Stomach (tissue), 19 donors: ENCODE results near the gene LHX5. TPM values are rescaled to one million over a fixed set of nuclear protein-coding genes. Genes with fewer than 3 reads are reported as not detected.

ENCODE experiments used
- DNase-seq, 2 donors: peaks; one replicate each; pipeline versions ENCODE4 v3.0.0 to v3.0.0-alpha.2; 2013 to 2019
- H3K27ac ChIP-seq, 5 donors: fragments of 200-600 bp in 4 of 5; sonication (generic) in 4 of 5; one replicate each; pipeline ENCODE4 v1.5.1; 2013 to 2019; ENCODE audit warnings: mild to moderate bottlenecking in 1 of 5, moderate library complexity in 1 of 5
- H3K27me3 ChIP-seq, 3 donors: fragments of 200-600 bp; sonication (generic); one replicate each; pipeline ENCODE4 v1.5.1; 2017 to 2019; ENCODE audit warnings: mixed run types in 1 of 3
- H3K36me3 ChIP-seq, 4 donors: fragments of 200-600 bp; sonication (generic); 1 replicate in 3 of 4; 2 replicates in 1 of 4; pipeline ENCODE4 v1.5.1; 2016 to 2019
- H3K4me1 ChIP-seq, 4 donors: fragments of 200-600 bp; sonication (generic); one replicate each; pipeline ENCODE4 v1.5.1; 2016 to 2019
- H3K4me3 ChIP-seq, 4 donors: fragments of 200-600 bp; sonication (generic) in 3 of 4; one replicate each; pipeline ENCODE4 v1.5.1; 2016 to 2019; ENCODE audit warnings: mild to moderate bottlenecking in 1 of 4
- H3K9me3 ChIP-seq, 4 donors: fragments of 200-600 bp; sonication (generic); one replicate each; pipeline ENCODE4 v1.5.1; 2016 to 2019
- CTCF ChIP-seq, 7 experiments: fragments of 450-650 bp in 4 of 7; fragments of 200-600 bp in 3 of 7; sonication (generic) in 3 of 7; IDR thresholded peaks; one replicate each; pipeline ENCODE4 v1.5.1; 2016 to 2019; ENCODE audit warnings: antibody characterized with exemption in 7 of 7, control low read depth in 2 of 7, mild to moderate bottlenecking in 1 of 7
- EP300 ChIP-seq: sonication (generic); formaldehyde crosslinking; IDR thresholded peaks from one replicate; pipeline ENCODE4 v1.6.1; 2017; ENCODE audit warnings: antibody characterized with exemption
- POLR2A ChIP-seq, 4 donors: fragments of 450-650 bp; IDR thresholded peaks; one replicate each; pipeline ENCODE4 v1.6.1; 2016; ENCODE audit warnings: antibody characterized with exemption in 4 of 4, control low read depth in 2 of 4, mild to moderate bottlenecking in 1 of 4, moderate library complexity in 1 of 4
- POLR2AphosphoS5 ChIP-seq, 3 donors: sonication (generic); formaldehyde crosslinking; IDR thresholded peaks; one replicate each; pipeline ENCODE4 v1.6.1; 2016; ENCODE audit warnings: antibody characterized with exemption in 3 of 3
- WGBS, 5 donors: extraction: QIAGEN DNeasy Blood & Tissue Kit in 3 of 5; methylation state at CpG; one replicate each; pipeline versions ENCODE4 v1.1.5 to v1.1.7; 2013 to 2018; 5-methylcytosine and 5-hydroxymethylcytosine counted together
- intact Hi-C: fragments of 100-400 bp; cut with DNase I; formaldehyde crosslinking; loops from one replicate; pipeline ENCODE4 v1.15.1; 2023; ENCODE audit warnings: low total_unique reads
- long read RNA-seq, 10 donors: transcript quantifications; one replicate each; lab custom pipeline, GENCODE V29; 2026
- polyA plus RNA-seq, 3 donors: library from polyadenylated mRNA; stranded (reverse); fragments of 200-250 nt; gene quantifications; one replicate each; pipeline ENCODE4 v1.2.3, GENCODE V29; 2013
- total RNA-seq, 5 donors: library from RNA; depleted of rRNA; stranded (reverse); fragments of >200 nt; gene quantifications; one replicate each; pipeline versions ENCODE4 v1.1.0 to v1.2.3, GENCODE V29; 2014 to 2016
- donor health status: healthy with polysubstance abuse.
- donor health status: Bipolar disorder and iron deficiency.
- donor health status: healthy.

Gene LHX5
- total RNA-seq (under 1 TPM in 2 of 5 donors, not detected in 3; 0.29 to 0.45 TPM), polyA plus RNA-seq (1 to 10 TPM in 1 of 3 donors, under 1 TPM in 2; 0.43 to 1.4 (median 0.61) TPM)
- long read RNA-seq, donor 1, result 0 reads
- long read RNA-seq, donor 2, result 0 reads
- long read RNA-seq, donor 3, result 0 reads
- long read RNA-seq, donor 4, result 0 reads
- long read RNA-seq, donor 5, result 0 reads
- long read RNA-seq, donor 6, result 0 reads
- long read RNA-seq, donor 7, result 0 reads
- long read RNA-seq, donor 8, result 0 reads
- long read RNA-seq, donor 9, result 0 reads
- long read RNA-seq, donor 10, result 0 reads

GRCh38 chr12:113471619-113472171 lies at the start of gene LHX5:
TSS of gene LHX5 (minus strand) at chr12:113471871. CDS start at chr12:113471498, 373 bp downstream.
- Histone ChIP-seq H3K9me3 (no peaks in the 10 kb centered on the region), H3K27ac (no peak within 1 kb of the TSS), H3K4me3 (peak within 1 kb of the TSS in 2 of 4 donors; percentile 9 to 13), H3K4me1 (peaks cover 12 to 51% (median 27%) of the 10 kb centered on the region in 4 donors), H3K36me3 (no peaks in the 10 kb centered on the region), H3K27me3 (peaks cover 44 to 100% (median 100%) of the 10 kb centered on the region in 3 donors)
- TF ChIP-seq CTCF (IDR thresholded peaks at IDR 0.05) (no peak), POLR2A (IDR thresholded peaks at IDR 0.05) (no peak), POLR2AphosphoS5 (IDR thresholded peaks at IDR 0.05) (no peak), EP300 (no peak)
- intact Hi-C loops, result no loop called here
- 1 to 6% (median 2%) methylated on average over 27 to 43 of the region's 43 CpGs for WGBS, 5 donors
- no peak for DNase-seq

- TF ChIP-seq POLR2AphosphoS5 (IDR thresholded peaks at IDR 0.05) (no peak), EP300 (no peak), POLR2A (IDR thresholded peaks at IDR 0.05) (no peak), CTCF (IDR thresholded peaks at IDR 0.05) (no peak)
- H3K4me1 ChIP-seq, result peaks cover 0 to 18% (median 4%) of the 10 kb centered on the region in 4 donors
- H3K4me3 ChIP-seq, result no peak overlapping the region
- WGBS, 5 donors, result 4 to 14% (median 7%) methylated on average over 35 to 40 of the region's 40 CpGs
- H3K27me3 ChIP-seq, result peaks cover 9 to 95% (median 75%) of the 10 kb centered on the region in 3 donors
- intact Hi-C loops, result no loop called here
- no peaks in the 10 kb centered on the region for H3K36me3 ChIP-seq
- DNase-seq, result no peak
- no peak overlapping the region for H3K27ac ChIP-seq
- H3K9me3 ChIP-seq, result peaks cover 0 to 8% (median 5%) of the 10 kb centered on the region in 4 donors
Observed at GRCh38 chr12:113519464-113520307, 48.0 kb upstream of the LHX5 start.

GRCh38 chr12:113515082-113515856 lies 43.6 kb upstream of the LHX5 start:
- Histone ChIP-seq H3K4me1 (peaks cover 0 to 18% (median 4%) of the 10 kb centered on the region in 4 donors), H3K9me3 (peaks cover 0 to 8% (median 5%) of the 10 kb centered on the region in 4 donors), H3K27ac (no peak overlapping the region), H3K36me3 (no peaks in the 10 kb centered on the region), H3K4me3 (no peak overlapping the region), H3K27me3 (peaks cover 9 to 99% (median 69%) of the 10 kb centered on the region in 3 donors)
- 2 to 4% (median 4%) methylated on average over 30 to 31 of the region's 31 CpGs for WGBS, 5 donors
- no peak for TF ChIP-seq POLR2A (IDR thresholded peaks at IDR 0.05)
- no peak for TF ChIP-seq CTCF (IDR thresholded peaks at IDR 0.05)
- no peak for TF ChIP-seq EP300
- TF ChIP-seq POLR2AphosphoS5 (IDR thresholded peaks at IDR 0.05), result no peak
- intact Hi-C loops, result no loop called here
- DNase-seq, result no peak
